ENCODE measurements around the gene NSF. TPM values are rescaled to one million over a fixed set of nuclear protein-coding genes. Genes with fewer than 3 reads are reported as not detected.

NSF gene
- total RNA-seq, 2 donors from 2014 or later, result 27.2 to 27.9 TPM

DNA sequence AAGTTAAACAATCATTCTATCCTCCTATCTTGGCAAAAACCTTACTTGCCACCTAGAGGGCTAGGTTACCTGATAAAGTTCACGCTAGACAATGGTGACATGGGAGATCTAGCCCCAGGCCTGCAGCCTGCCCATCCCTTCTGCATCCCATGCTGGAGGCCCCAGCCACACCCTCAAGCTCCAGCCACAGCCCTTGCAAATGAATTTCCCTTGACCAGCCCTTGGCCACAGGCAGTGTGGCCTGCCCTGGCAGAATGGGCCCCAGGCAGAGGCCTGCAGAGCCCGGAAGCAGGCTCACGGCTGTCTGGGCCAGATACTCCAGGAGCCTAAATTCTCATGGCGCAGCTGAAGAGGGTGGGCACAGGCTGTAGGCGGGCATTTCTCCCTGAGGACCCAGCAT is 213.1 kb downstream of the NSF start:
- TF ChIP-seq, protein P1, sequence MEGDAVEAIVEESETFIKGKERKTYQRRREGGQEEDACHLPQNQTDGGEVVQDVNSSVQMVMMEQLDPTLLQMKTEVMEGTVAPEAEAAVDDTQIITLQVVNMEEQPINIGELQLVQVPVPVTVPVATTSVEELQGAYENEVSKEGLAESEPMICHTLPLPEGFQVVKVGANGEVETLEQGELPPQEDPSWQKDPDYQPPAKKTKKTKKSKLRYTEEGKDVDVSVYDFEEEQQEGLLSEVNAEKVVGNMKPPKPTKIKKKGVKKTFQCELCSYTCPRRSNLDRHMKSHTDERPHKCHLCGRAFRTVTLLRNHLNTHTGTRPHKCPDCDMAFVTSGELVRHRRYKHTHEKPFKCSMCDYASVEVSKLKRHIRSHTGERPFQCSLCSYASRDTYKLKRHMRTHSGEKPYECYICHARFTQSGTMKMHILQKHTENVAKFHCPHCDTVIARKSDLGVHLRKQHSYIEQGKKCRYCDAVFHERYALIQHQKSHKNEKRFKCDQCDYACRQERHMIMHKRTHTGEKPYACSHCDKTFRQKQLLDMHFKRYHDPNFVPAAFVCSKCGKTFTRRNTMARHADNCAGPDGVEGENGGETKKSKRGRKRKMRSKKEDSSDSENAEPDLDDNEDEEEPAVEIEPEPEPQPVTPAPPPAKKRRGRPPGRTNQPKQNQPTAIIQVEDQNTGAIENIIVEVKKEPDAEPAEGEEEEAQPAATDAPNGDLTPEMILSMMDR (IDR thresholded peaks at IDR 0.05), result no peak
- DNase-seq (ENCODE audit: low spot score) (no peak), ATAC-seq (ENCODE audit: insufficient number of reproducible peaks, low FRiP score, low read depth) (no peak)
- Histone ChIP-seq H3K4me1 (ENCODE audit: control insufficient read depth in 1 of 2, low read depth in 2 of 2) (no peaks in the 10 kb centered on the region), H3K9me3 (no peaks in the 10 kb centered on the region), H3K36me3 (no peaks in the 10 kb centered on the region), H3K27me3 (replicated peaks; ENCODE audit: insufficient read depth) (no peaks in the 10 kb centered on the region), H3K27ac (no peak overlapping the region), H3K4me3 (no peak overlapping the region)

DNA sequence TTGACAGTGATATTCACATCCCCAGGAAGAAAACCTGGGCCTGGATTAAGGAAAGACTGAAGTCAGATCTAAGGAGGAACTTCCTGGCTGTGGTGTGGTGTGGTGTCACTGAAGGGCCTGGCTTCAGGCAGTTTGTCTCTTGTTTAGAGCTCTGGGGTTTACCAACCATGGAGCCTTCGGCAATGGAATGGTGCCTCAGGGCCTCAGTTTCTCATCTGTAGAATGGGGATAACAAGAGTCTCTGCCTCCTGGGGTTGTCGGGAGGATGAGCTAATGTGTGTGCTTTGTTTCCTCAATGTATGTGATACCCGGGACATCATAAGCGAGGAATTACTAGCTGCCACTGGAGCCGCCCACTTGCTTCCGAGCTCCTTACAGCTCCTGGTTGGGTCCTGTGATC is 215.3 kb downstream of the NSF start:
- TF ChIP-seq, protein P1 (IDR thresholded peaks at IDR 0.05), result no peak
- no peak for ATAC-seq (ENCODE audit: insufficient number of reproducible peaks, low FRiP score, low read depth)
- no peaks in the 10 kb centered on the region for H3K27me3 ChIP-seq (replicated peaks; ENCODE audit: insufficient read depth)

More for the DNA sequence above, 215.3 kb downstream of the NSF start:
- Histone ChIP-seq H3K36me3 (no peaks in the 10 kb centered on the region), H3K27ac (no peak overlapping the region), H3K4me3 (no peak overlapping the region), H3K9me3 (no peaks in the 10 kb centered on the region), H3K4me1 (ENCODE audit: control insufficient read depth in 1 of 2, low read depth in 2 of 2) (no peaks in the 10 kb centered on the region)
- no peak for DNase-seq (ENCODE audit: low spot score)

Other genes starting within 250 kb of the NSF start
- gene ARL17B, start 228.9 kb upstream of the NSF start, total RNA-seq, result 10 to 100 TPM; 21.4 to 28.3 TPM
- gene LRRC37A2, start 78.2 kb upstream of the NSF start, total RNA-seq, result 10 to 100 TPM; 11.1 to 14.3 TPM
- 10 to 100 TPM; 13.7 to 16.1 TPM for gene ARL17A, start 11.0 kb upstream of the NSF start, total RNA-seq
- under 1 TPM; 0.27 to 0.35 TPM for gene WNT3, start 228.0 kb downstream of the NSF start, total RNA-seq

Data from thoracic aorta (tissue), 2 donors.